ENCODE data around the gene TENM4. TPM values are rescaled to one million over a fixed set of nuclear protein-coding genes. Genes with fewer than 3 reads are reported as not detected.

The TENM4 gene
- total RNA-seq, 4 donors from 2014 or later = 7.7 to 39.3 (median 16.1) TPM

DNA sequence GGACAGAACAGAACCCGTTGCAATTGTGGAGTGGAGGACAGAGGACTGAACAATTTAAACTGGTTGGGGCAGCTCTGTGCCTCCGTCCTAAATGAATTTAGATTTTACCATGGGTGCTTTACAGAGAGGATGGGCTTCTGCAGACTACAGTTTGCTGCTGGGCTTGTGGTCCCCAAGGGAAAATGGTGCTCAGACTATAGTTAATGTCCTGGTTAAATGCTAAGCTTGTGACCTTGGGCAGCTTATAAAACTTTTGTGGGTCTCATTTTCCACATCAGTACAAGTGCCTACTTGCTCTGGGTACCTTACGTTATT, 511.0 kb downstream of the TENM4 start:
- WGBS, 2 donors = 70 to 81% methylated on average over 3 of the region's 3 CpGs
- intact Hi-C loops (cut with DNase I) = no loop called here
- TF ChIP-seq, protein P1, sequence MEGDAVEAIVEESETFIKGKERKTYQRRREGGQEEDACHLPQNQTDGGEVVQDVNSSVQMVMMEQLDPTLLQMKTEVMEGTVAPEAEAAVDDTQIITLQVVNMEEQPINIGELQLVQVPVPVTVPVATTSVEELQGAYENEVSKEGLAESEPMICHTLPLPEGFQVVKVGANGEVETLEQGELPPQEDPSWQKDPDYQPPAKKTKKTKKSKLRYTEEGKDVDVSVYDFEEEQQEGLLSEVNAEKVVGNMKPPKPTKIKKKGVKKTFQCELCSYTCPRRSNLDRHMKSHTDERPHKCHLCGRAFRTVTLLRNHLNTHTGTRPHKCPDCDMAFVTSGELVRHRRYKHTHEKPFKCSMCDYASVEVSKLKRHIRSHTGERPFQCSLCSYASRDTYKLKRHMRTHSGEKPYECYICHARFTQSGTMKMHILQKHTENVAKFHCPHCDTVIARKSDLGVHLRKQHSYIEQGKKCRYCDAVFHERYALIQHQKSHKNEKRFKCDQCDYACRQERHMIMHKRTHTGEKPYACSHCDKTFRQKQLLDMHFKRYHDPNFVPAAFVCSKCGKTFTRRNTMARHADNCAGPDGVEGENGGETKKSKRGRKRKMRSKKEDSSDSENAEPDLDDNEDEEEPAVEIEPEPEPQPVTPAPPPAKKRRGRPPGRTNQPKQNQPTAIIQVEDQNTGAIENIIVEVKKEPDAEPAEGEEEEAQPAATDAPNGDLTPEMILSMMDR (IDR thresholded peaks at IDR 0.05) = no peak
- no peak for TF ChIP-seq POLR2A (IDR thresholded peaks at IDR 0.05)

DNA sequence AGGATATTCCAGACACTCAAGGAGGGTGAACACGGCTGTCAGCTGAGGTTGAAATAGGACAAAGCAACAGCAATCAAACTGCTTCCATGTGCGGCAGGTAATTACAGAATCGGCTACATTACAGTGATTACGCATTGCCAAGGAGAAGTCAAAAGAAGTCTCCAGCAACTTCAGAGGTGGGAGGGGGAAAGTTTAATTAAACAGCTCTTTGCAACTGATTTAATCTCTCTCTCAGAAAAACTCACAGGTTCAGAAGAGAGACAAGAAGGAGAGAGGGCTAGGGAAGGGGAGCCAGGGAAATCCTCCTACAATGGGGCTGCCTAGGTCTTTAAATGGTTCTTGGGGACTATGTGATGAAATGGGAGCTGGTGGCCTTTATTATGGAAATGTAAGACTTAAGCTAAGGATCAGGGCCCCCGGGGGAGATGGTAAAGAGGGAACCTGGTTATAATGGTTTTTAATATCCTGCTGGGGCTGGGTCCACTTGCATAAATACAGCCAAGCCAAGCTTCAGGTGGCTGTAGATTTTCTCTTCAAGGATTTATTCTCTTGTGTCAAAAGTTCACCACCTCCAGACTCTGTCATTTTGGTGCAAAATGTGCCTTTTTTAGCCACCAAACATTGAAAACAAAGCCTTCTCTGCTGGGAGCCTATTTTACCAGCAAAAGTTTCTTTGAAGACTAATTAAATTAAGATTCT, 511.5 kb downstream of the TENM4 start:
- intact Hi-C loops (cut with DNase I) = no loop called here
- Histone ChIP-seq H3K27me3 (no peaks in the 10 kb centered on the region), H3K4me1 (no peaks in the 10 kb centered on the region), H3K27ac (no peak overlapping the region), H3K36me3 (no peaks in the 10 kb centered on the region), H3K9me3 (no peaks in the 10 kb centered on the region), H3K4me3 (no peak overlapping the region)
- no peak for TF ChIP-seq POLR2A (IDR thresholded peaks at IDR 0.05)
- TF ChIP-seq, protein P1 (IDR thresholded peaks at IDR 0.05) = no peak
- DNase-seq = no peak
- 77 to 84% methylated on average over 5 of the region's 5 CpGs for WGBS, 2 donors

More for the DNA sequence above, 511.0 kb downstream of the TENM4 start:
- DNase-seq = no peak
- H3K27me3 ChIP-seq = no peaks in the 10 kb centered on the region
- H3K4me1 ChIP-seq = no peaks in the 10 kb centered on the region
- H3K9me3 ChIP-seq = no peaks in the 10 kb centered on the region
- no peaks in the 10 kb centered on the region for H3K36me3 ChIP-seq
- H3K4me3 ChIP-seq = no peak overlapping the region
- no peak overlapping the region for H3K27ac ChIP-seq

DNA sequence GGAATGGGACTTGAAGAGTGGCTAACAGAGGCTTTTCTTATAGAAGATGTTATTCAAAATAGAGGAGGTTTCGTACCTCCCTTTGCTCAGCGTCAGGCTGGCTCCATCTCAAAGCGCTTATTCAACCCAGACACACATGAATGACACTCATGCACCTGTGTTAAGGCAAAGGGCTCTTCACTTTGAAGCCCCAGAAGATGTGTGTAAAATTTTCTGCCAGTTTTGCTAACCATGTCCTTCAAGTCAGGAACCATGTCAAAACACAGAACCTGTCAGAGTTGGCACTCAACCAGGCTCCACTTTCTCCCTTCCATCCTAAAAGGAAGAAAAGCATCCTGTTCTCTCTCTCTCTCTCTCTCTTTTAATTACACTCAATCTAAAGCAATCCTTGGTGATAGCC, 513.3 kb downstream of the TENM4 start:
- WGBS, 2 donors = 88% methylated on average over 3 of the region's 3 CpGs
- H3K36me3 ChIP-seq = no peaks in the 10 kb centered on the region
- TF ChIP-seq, protein P1 (IDR thresholded peaks at IDR 0.05) = no peak
- TF ChIP-seq POLR2A (IDR thresholded peaks at IDR 0.05) = no peak
- no peaks in the 10 kb centered on the region for H3K4me1 ChIP-seq
- no peak for DNase-seq
- H3K4me3 ChIP-seq = no peak overlapping the region
- H3K9me3 ChIP-seq = no peaks in the 10 kb centered on the region
- no peak overlapping the region for H3K27ac ChIP-seq
- intact Hi-C loops (cut with DNase I) = no loop called here
- H3K27me3 ChIP-seq = no peaks in the 10 kb centered on the region

DNA sequence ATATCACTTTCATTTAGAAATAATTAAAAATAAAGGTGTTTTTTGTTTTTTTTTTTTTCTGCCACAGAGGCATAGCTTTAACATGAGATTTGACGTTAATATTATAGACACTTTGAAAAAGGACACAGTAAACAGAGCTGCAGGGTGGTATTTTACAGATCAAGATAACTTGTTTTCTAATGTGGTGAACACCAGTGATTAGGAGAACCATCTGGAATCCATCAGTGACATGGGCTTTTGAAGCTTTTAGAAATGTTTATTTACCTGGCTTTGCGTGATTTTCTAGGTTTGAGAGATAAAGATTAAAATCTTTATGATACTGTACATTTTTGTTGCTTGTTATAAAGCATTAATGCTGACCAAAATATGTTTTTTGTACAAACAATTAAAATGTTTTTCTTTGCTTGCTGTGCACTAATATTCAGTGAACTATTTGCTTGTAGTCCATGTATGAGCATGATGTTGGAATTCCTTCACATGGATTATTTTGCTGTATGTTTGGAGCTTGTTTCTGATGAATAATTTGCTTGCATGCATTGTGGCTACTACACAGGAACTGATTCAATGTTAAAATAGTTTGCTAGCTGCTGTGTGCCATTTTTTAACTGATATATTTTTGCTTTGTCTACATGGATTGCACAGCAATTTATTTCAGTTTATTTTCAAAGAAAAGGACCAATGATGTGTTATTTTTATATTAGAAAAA, 514.0 kb downstream of the TENM4 start:
- Histone ChIP-seq H3K36me3 (no peaks in the 10 kb centered on the region), H3K9me3 (no peaks in the 10 kb centered on the region), H3K4me3 (no peak overlapping the region), H3K4me1 (no peaks in the 10 kb centered on the region), H3K27me3 (no peaks in the 10 kb centered on the region), H3K27ac (no peak overlapping the region)
- intact Hi-C loops (cut with DNase I) = no loop called here
- TF ChIP-seq, protein P1 (IDR thresholded peaks at IDR 0.05) = no peak
- TF ChIP-seq POLR2A (IDR thresholded peaks at IDR 0.05) = no peak
- no peak for DNase-seq
- WGBS, 2 donors = 63 to 80% methylated on average over 2 of the region's 2 CpGs

DNA sequence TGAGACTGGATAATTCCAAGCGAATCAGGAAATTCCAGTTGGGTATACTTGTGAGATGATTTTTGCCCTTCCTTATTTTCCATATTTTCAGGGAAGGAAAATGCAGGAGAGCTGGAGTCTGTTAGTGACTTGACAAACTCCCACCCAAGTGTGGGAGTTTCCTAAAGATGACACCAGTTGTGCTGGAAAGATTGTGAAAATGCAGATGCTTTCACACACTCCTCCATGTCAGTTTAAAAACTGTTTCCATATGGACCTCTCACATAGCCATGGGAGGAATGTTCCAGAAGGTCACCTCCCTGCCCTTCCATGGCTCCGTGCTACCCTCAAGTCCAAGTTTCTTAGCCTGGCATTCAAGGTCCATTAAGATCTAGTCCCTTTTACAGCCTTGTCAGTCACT, 515.4 kb downstream of the TENM4 start:
- 65 to 78% methylated on average over 2 of the region's 2 CpGs for WGBS, 2 donors
- intact Hi-C loops (cut with DNase I) = no loop called here
- no peak for DNase-seq
- no peaks in the 10 kb centered on the region for H3K4me1 ChIP-seq
- no peak overlapping the region for H3K4me3 ChIP-seq
- H3K27ac ChIP-seq = no peak overlapping the region
- H3K9me3 ChIP-seq = no peaks in the 10 kb centered on the region
- no peaks in the 10 kb centered on the region for H3K27me3 ChIP-seq
- no peaks in the 10 kb centered on the region for H3K36me3 ChIP-seq
- TF ChIP-seq, protein P1 (IDR thresholded peaks at IDR 0.05) = no peak
- no peak for TF ChIP-seq POLR2A (IDR thresholded peaks at IDR 0.05)
